Activated effector memory CD4-positive, alpha-beta T cell treated with Interleukin-2 at 50 U/mL for 16 hours (primary cell): ENCODE measurements around the gene SPACA5.
"Not testable (repeated sequence)": the region's sequence is repeated elsewhere in the genome, so short reads cannot be mapped to it uniquely, and the experiment has no call there.

Experiments used
- DNase-seq: peaks from one replicate; pipeline ENCODE4 v3.0.0-alpha.2; 2020

Gene SPACA5

DNA sequence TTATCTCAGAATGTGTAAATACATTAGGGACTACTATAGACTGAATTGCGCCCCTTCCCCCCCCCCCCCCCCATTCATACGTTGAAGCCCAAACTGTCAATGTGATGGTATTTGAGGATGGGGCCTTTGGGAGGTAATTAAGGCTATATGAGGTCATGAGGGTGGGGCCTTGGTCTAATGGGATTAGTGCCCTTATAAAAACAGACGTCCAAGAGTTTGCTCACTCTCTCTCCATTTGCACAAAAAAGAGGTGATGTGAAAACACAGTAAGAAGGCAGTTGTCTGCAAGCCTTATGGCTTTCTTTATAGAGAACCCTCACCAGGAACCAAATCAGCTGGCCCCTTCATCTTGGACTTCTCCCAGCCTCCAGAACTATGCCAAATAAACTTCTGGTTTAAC is 15.3 kb downstream of the SPACA5 start:
- DNase-seq = no peak

DNA sequence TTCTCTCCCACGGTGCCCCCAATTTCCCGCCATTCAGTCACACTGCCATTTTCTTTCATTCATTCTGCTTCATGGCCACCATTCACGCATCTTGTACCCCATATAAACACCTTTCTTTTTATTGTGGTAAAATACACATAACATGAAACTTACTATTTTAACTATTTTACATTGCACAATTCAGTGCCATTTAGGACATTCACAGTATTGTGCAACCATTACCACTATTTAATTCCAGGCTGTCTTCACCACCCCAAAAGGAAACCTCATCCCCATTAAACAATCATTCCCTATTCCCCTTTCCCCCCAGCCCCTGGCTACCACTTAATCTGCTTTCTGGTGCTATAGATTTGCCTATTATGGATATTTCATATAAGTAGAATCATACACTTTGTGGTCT is 15.9 kb downstream of the SPACA5 start:
- DNase-seq = no peak

DNA sequence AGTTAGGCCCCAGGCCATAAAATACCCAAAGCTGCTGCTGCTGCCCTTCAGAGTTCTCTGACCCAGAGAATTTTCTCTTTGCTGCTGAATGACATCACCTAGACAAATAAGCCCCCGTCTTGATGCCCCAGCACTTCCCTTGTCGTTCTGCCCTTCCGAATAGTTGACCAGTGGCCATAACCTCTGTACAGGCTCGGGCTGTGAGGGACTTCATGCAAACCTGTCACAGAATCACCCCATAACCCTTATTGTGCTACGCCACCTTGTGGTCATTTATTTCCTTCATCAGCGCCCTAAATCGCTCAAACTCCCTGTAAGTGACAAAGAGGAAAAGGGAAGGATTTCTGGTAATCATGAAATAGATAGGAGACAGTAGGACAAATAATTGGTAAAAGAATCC is 18.8 kb downstream of the SPACA5 start:
- DNase-seq = no peak

DNA sequence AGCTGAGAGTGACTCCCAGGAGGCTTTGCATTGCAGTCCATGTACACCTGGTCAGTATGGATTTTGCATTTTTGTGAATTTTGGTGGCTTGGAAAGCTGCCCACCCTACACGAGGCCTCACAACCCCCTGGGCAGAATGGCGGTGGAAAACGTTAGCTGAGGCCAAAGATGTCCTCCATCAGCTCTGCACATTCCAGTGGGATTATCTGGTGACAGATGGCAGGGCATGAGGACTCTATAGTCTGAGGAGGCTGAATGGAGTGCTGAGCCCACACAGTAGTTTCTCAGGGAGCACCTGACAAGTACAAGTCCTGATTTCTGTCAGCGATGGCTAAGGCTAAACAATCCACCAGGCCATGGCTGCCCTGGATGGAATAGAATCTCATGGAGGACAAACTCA is 20.8 kb downstream of the SPACA5 start:
- DNase-seq = not testable (repeated sequence)

DNA sequence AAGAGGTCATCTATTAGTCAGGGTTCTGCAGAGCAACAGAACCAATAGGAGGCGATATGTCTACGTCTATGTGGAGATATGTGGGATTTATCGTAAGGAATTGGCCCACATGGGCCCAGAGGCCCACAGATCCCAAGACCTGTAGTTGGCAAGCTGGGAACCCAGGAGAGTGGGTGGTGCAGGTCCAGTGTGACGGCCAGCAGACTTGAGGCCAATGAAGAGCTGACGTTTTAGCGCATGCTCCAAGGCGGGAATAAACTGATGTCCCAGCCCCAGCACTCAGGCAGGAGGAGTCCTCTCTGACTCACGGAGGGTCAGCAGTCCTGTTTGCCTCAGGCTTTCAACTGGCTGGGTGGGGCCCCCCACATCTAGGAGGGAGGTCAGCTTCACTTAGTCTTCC is 21.3 kb downstream of the SPACA5 start:
- DNase-seq = no peak

DNA sequence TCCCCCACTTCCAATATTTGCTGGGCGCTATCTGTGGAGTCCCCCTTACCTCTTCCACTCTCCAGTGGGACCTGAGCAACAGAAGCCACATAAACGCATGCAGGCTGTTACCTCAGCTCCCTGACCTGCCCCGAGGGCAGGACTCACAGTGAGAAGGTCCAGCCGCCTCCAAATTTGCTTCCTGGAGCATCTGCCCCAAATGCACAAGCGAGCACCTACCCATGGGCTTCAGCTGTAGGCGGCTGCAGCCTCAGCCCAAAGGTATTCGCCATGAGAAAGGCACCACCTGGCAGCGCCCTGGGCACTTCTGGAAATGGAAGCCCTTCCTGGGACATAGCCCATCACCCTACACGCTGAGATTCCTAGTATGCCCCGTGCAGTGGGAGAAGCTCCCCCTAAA is 23.4 kb downstream of the SPACA5 start:
- DNase-seq = no peak

DNA sequence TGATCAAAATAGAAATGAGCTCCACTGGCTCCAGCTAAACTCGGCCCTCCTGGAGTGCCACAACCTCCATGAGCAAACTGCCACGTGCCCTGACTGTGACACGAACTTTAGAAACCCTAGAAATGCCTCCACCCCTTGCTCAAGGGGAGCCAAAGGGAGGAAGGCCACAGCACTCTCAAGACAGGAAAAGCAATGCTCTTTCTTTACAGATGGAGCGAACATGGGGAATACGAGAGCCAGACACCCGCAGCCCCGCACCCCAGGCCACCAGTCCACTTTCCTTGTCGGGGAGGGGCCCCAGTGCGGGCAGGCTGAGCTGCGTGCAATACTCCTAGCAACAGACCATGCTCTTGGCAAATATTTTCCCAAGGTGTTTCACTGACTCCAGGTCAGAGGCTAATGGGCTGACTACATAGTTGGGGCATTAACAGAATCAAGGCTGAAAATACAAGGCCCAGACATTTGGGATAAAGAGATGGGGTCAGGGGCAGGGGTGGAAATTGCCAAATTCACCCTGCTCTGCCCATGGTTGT is 23.9 kb downstream of the SPACA5 start:
- DNase-seq = not testable (repeated sequence)

DNA sequence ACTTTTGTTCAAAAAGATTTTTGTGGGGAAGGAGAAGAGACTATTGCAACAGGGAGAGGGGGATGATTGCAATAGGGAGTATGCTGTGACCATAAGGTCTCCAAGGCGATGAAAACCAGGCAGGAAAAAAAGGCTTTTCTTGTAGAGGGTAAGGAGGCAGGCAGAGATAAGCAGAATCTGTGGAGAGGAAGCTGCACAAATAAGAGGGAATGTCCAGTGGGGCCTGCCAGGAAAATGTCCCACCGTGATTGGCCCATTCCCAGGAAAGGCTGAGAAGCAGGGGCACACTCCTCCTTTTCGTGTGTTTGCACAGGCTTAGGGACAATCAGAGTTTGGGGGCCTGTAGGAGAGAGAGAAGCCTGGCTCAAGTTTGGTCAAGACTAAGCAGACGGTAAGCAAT is 29.1 kb downstream of the SPACA5 start:
- no peak for DNase-seq

DNA sequence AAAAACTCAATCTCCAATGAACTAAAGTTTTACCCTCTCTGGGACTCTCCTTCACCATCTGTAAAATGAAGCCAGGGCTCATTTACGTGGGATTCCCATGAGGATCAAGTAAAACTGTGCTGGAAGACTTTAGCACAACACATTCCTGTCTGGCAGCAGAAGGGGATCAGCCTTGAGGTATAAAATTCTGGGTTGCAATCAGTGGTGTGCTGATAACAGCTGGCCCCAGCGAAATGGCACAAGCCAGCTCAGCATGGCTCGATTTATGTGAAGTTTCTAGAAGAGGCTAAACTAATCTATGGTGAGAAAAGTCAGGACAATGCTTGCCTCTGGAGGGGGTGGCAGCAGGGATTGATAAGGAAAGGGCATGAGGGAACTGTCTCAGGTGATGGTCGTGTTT is 36.3 kb downstream of the SPACA5 start:
- DNase-seq = no peak

DNA sequence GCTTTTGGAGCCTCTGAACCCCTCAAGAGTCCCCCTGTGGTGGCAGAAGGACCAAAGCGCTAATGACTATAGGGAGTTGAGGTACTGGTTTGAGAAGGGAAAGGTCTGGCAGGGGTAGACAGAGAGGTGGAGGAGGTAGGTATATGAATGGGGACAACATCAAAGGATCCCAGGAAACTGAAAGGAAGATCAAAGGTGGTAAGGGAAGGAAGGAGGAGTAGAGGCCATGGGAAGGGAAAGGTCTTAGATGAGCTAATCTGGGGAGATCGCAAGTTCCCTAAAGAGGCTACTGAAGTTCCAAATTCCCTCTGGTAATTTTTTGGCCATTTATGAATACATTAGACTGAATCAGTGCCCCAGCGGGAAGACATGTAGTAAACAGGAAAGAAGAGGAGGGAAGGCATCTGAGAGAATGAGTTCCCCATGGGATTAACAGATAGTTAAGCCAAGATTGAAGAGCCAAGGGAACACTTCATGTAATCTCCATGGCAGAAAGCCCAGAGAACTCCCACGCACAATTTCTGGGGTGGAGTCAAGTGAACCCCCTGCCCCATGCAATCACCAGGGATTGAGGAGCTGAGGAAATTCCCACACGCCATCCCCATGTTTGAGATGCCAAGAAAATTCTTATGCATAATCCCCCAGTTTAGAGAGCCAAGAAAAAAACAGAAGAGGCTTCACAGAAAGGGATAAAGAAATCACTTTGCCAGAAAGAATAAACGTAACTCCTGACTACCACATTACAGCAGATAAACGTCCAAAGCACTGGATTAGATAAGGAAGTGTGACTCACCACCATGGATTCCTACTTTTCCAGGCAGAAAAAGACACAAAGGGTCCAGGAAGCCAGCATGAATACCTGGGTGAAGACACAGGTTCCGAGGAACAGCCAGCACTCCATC is 38.9 kb downstream of the SPACA5 start:
- DNase-seq = no peak

DNA sequence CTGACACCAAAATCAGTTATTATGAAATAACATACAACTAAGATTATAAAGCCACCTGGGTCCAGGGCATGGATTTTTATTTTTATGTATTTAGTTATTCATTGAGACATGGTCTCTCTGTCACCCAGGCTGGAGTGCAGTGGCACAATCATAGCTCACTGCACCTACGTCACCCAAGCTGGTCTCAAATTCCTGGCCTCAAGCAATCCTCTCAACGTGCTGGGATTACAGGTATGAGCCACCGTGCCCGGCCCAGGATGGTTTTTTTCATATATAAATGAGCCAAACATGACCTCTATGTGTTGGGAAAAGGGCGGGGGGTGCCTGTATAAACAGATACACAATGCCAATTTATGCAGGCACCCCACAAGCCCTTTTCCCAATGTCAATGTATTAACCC is 40.1 kb downstream of the SPACA5 start:
- no peak for DNase-seq

DNA sequence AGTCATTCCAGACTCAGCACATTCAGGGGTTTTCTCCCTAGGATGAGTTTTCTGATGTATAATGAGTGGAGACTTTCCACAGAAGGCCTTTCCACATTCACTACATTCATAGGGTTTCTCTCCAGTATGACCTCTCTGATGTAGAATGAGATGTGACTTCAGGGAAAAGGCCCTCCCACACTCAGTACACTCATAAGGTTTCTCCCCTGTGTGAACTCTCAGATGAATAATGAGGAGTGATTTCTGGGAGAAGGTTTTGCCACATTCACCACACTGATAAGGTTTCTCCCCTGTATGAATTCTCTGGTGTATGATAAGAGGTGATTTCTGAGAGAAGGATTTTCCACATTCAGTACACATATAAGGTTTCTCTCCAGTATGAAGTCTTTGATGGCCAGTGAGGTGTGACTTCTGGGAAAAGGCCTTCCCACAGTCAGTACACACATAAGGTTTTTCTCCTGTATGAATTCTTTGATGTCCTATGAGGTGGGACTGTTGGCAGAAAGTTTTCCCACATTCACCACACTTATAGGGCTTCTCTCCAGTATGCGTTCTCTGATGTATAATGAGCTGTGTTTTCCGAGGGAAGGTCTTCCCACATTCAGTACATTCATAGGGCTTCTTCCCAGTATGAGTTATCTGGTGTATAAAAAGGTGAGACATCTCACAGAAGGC is 52.0 kb downstream of the SPACA5 start:
- no peak for DNase-seq

DNA sequence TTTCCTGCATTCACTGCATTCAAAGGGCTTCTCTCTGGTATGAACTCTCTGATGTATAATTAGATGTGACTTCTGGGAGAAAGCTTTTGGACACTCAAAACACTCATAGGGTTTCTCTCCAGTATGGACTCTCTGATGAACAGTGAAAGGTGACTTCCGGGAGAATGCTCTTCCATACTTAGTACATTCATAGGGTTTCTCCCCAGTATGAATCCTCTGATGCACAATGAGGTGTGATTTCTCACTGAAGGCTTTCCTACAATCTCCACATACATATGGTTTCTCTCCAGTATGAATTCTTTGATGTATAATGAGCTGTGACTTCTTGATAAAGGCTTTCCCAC is 52.5 kb downstream of the SPACA5 start:
- no peak for DNase-seq
